ENCODE results near the gene AP5S1.

AP5S1 gene

GRCh38 chr20:3794701-3795420 is 25.5 kb upstream of the AP5S1 start:
- TF ChIP-seq, protein P1, sequence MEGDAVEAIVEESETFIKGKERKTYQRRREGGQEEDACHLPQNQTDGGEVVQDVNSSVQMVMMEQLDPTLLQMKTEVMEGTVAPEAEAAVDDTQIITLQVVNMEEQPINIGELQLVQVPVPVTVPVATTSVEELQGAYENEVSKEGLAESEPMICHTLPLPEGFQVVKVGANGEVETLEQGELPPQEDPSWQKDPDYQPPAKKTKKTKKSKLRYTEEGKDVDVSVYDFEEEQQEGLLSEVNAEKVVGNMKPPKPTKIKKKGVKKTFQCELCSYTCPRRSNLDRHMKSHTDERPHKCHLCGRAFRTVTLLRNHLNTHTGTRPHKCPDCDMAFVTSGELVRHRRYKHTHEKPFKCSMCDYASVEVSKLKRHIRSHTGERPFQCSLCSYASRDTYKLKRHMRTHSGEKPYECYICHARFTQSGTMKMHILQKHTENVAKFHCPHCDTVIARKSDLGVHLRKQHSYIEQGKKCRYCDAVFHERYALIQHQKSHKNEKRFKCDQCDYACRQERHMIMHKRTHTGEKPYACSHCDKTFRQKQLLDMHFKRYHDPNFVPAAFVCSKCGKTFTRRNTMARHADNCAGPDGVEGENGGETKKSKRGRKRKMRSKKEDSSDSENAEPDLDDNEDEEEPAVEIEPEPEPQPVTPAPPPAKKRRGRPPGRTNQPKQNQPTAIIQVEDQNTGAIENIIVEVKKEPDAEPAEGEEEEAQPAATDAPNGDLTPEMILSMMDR (conservative IDR thresholded peaks at IDR 0.05), result no peak
- no peak for TF ChIP-seq ZFX (IDR thresholded peaks at IDR 0.05)
- H3K27ac ChIP-seq, result peak overlapping the region; percentile 83

- H3K27ac ChIP-seq, result peak within 1 kb of the TSS; percentile 83
- TF ChIP-seq, protein P1 (conservative IDR thresholded peaks at IDR 0.05), result no peak; the same call in 1 of the 2 replicates
- no peak for TF ChIP-seq ZFX (IDR thresholded peaks at IDR 0.05)
Observed at GRCh38 chr20:3795511-3796468, 24.6 kb upstream of the AP5S1 start, which contains the start of gene CDC25B. Gene CDC25B (plus strand): TSS chr20:3796310. CDS start chr20:3796532, 222 bp downstream.

DNA sequence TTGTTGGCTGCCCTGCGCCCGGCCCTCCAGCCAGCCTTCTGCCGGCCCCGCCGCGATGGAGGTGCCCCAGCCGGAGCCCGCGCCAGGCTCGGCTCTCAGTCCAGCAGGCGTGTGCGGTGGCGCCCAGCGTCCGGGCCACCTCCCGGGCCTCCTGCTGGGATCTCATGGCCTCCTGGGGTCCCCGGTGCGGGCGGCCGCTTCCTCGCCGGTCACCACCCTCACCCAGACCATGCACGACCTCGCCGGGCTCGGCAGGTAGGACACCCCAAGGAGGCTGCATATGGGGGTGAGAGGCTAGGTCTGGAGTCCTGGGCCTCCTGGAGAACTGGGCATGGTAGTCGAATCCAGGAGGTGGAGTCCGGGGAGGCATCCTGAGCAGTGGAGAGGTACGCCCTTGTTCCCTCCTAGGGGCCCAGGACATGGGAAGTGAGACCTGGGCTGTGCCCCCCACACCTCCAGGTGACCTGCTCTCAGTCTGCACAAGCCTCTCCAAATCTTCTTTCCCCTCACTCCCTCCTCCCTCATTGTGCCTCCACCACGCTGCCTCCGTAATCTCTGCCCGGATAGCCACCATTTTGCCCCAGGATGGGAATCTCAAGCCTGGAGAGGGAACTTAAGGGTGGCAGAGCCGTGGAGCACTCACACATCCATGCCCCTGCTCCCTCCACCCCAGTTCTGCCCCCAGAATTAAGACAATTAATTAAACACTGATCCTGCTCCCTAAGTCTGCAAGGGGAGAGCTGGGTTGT is 23.7 kb upstream of the AP5S1 start:
- H3K27ac ChIP-seq, result peak overlapping the region; percentile 83
- TF ChIP-seq, protein P1 (conservative IDR thresholded peaks at IDR 0.05), result no peak
- TF ChIP-seq ZFX (IDR thresholded peaks at IDR 0.05), result peak; percentile 36; the same call in 1 of the 2 replicates

GRCh38 chr20:3797226-3797545 is 23.2 kb upstream of the AP5S1 start:
- H3K27ac ChIP-seq, result peak overlapping the region; percentile 83
- TF ChIP-seq ZFX (IDR thresholded peaks at IDR 0.05), result no peak
- TF ChIP-seq, protein P1 (conservative IDR thresholded peaks at IDR 0.05), result no peak

- peak overlapping the region; percentile 83 for H3K27ac ChIP-seq
- TF ChIP-seq, protein P1 (conservative IDR thresholded peaks at IDR 0.05), result no peak
- TF ChIP-seq ZFX (IDR thresholded peaks at IDR 0.05), result no peak
Observed at GRCh38 chr20:3797592-3798372, 22.6 kb upstream of the AP5S1 start.

DNA sequence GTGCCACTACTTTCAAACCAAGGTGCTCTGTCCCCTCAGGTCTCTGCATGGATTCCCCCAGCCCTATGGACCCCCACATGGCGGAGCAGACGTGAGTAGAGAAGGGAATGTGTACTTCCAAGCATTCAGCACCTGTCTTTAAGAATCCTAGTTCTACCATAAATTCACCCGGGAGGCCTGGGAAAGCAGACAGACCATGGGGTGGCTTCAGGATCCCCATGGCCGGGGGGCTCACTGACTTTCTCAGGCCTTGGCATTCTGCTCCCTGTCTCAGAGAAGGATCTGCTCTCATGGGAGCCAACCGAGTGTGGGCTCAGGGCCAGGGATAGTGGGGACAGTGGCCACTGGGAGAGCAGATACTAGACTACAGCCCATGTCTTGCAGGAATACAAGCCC is 22.0 kb upstream of the AP5S1 start:
- H3K27ac ChIP-seq, result no peak overlapping the region
- TF ChIP-seq ZFX (IDR thresholded peaks at IDR 0.05), result no peak
- TF ChIP-seq, protein P1 (conservative IDR thresholded peaks at IDR 0.05), result no peak
